Hematopoietic multipotent progenitor cell treated with erythropoietin and hydrocortisone succinate and interleukin-3 and kit ligand, for 4 days (in vitro differentiated cells): Measurements from ENCODE around the gene TST.
A peak's percentile ranks its signal among the peaks of the same experiment; 100 is the strongest.
"Not testable (repeated sequence)": the region's sequence is repeated elsewhere in the genome, so short reads cannot be mapped to it uniquely, and the experiment has no call there.

Experiments
- DNase-seq: peaks from one replicate; pipeline ENCODE4 v3.0.0-alpha.2; 2015

The TST gene

DNA sequence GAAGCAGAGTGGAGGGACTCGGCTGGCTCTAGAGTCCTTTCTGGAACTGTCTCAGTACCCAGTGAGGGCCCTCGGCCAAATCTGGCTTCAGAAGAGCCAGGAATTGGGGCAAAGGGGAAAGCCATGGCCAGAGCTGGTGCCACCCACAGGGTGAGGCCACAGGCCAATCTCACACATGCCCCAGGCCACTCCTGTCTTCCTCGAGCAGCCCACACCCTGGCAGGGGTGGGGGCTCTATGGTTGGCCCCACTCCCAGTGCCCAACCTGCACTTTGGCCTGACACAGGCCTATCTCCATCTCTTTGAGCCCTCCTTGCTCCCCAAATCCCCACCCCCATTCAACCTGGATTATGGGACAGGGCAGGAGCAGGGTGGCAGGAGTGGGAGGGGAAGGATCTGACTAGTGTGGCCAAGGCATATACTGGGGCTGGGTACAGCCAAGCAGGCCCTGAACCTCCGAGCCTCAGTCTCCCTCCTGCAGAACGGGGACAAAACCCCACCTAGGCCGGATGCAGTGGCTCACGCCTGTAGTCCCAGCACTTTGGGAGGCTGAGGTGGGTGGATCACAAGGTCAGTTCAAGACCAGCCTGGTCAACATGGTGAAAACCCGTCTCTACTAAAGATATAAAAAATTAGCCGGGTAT lies 6.9 kb downstream of the TST start:
- DNase-seq: no peak

DNA sequence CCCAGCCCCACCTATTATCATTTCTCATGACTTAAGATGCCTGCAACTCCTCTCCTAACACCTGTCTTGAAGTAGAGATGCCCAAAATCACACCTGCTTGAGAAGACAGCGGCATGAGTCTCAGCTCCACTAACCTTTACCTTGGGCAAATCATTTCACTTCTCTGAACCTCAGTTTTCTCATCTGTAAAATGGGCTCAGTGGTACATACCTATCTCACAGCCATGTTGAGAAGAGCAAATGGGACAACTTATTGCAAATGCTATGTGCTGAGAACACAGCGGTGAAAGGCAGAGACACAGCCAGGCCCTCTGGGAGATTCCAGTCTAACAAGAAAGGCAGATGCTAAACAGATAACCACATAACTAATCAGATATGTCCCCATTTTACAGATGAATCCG lies 7.8 kb downstream of the TST start:
- DNase-seq: no peak

DNA sequence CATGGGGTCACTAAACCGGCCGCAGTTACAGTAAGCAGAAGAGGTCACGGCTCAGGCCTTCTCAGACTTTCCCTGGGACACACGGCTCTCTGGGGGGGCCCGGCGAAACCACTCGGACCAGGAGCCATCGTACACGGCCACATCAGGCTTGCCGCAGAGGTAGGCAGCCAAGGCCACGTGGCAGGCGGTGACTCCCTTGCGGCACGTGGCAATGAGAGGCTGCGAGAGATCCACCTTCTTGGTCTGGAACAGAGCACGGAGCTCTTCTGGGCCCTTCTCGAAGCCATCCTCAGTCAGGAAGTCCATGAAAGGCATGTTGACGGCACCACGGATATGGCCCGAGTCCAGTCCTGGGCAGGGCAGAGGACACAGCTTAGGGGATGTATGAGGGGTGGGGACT lies 8.3 kb downstream of the TST start:
- DNase-seq: no peak

DNA sequence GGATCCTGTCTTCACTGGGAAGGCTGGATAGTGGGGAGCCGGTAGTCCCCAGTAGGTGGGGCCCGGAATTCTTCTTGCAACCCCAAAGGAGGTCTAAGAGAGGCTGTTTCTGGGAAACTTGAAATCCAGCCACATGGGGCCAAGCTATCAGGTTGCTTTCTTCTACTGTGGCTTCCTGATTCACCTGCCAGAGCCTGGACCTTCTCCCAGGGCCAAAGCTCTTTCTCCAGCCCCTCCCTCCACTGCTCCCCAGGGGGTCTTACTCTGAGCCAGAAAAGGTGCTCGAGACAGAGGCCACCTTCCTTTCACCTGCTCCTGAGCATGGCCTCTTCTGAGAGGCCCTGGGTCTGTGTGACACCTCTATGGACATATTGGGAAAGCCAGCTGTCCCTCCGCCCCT lies 9.1 kb downstream of the TST start:
- DNase-seq: no peak

DNA sequence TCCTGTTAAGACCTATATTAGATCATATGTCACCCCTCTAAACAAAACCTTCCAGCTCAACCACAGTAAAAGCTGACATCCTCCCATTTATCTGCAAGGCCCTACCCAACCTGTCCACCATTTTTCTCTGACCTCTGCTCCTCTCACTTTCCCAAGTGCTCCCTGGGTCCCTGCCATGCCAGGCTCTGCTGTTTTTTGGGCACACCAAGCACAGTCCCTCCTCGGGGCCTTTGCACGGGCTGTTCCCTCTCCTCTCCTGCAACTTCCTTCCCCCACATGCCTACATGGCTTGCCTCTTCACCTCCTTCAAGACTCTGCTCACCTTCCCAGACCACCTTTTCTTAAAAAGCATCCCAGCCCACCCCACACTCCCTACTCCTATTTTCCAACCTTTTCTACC lies 9.8 kb downstream of the TST start:
- DNase-seq: no peak

DNA sequence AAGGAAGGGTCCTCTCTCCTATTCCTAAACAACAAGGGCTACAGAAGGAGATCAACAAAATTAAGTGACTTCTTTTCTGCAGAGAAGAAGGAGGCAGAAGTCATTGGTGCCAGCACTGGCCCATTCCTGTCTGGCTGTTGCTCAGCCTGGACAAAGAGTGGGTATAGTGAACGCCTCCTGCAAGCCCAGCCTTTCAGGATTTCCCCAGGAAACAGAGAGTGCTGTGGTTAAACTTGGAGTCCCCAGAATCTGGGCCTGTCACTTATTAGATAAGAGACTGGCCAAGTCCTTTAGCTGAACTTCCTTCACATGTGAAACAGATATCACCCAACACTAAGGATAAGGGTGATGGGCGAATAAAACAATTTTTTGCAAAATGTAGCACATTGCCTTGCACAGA lies 10.9 kb downstream of the TST start:
- peak; percentile 89 for DNase-seq

DNA sequence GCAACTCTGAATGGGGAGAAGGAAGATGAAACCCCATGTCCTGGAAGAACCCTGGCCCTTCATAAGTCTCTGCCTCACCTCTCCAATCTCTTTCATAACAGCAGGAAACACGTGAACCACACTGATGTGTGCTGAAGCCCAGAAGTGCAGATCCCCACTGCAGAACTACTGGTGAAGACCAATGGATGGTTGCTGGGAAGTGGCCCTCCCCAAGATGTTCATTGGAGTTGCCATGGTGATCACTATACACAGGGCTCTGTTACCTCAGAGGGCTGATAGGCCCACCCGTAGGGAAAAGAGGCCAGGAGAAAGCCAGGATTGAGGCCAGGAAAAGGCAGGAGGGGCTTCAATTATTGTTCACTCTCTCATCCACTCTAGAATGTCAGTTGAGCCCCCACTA lies 11.6 kb downstream of the TST start:
- DNase-seq: peak; percentile 38

DNA sequence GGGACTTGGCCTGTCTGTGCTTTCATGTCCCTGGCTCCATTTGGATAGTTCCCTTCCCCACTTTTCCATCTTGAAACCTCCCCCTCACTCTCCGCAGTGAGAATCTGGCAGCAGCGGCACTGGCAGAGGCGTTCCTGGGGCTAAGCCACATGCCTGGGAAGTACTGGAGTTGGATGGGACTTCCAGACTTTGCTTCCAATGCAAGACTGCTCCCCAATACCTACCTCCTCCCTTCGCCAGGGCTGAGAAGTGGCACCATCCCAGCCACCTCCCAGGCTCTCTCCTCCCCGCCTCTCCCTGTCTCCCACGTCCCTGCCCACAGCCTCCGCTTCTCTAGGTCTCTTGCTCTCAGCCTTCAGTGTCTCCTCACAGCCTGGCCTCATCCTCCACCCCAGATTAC lies 16.6 kb downstream of the TST start:
- no peak for DNase-seq

DNA sequence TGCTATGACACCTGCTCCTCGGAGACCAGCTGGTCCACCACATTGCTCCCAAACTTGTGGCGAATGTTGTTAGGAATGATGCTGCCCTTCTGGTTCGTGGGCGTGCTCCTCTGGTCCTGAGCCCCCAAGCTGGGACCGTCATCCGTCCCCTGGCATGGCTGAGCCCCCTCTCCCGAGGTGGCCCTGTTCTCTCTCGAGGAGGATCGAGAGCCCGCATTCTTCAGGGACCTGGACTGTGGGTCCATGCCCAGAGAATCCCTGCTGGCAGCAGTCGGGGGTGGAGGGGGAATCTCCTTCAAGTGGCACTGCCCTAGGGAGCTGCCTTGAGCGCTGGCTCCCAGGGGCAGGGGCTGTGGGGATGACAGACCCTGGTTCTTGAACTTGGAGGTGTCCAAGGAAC lies 17.4 kb downstream of the TST start:
- DNase-seq: no peak

DNA sequence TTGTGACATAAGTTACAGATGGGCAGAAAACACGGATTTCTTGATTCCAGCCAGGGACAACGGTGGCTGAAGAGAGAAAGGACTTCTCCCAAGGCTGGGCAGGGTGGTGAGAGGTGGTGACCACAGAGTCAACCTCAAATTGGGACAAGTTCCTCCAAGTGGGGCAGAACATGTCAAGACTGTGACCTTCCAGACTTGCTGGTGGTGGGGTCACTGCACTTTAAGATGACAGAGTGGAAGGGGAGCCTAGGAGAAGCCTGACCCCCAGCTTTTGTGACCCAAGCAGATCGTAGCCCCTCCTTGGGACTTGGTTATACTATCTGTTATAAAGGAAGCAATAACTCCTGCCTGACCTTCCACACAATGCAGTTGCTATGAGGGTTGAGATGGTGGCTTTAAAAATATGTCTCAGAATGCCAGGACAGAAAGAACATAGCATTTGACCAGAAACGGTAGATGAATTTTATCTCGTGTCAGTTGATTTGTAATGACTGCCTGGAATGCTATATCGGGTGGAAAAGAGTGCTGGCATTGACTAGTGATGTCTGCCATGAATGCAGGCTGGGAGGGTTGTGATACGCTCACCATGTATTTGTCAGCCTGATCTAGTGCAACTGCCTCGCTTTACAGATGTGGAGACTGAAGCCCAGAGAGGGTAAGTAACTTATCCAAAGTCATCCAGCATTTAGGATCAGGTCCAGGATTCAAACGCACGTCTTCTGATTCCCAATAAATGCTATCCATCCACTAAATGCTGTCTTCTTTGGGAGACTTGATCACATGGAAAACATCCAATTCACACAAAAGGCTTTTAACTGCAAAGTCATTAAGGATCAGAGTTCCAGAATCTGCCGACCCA lies 18.3 kb downstream of the TST start:
- DNase-seq: no peak

DNA sequence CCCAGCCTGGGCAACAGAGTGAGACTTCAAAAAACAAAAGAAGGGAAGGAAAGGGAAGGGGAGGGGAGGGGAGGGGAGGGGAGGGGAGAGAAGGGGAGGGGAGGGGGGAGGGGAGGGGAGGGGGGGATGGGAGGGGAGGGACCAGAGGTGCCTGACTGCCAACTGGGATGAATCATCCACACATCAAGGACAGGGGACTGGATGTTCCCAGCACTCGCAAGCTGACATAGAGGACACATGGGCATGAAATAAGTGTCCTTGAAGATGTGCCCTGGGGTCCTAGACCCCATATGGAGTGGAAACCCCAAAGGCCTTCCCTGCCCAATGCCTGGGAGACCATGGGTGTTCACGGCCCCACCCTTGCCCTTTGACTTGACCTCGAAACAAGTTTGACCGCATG lies 19.8 kb downstream of the TST start:
- DNase-seq: no peak

DNA sequence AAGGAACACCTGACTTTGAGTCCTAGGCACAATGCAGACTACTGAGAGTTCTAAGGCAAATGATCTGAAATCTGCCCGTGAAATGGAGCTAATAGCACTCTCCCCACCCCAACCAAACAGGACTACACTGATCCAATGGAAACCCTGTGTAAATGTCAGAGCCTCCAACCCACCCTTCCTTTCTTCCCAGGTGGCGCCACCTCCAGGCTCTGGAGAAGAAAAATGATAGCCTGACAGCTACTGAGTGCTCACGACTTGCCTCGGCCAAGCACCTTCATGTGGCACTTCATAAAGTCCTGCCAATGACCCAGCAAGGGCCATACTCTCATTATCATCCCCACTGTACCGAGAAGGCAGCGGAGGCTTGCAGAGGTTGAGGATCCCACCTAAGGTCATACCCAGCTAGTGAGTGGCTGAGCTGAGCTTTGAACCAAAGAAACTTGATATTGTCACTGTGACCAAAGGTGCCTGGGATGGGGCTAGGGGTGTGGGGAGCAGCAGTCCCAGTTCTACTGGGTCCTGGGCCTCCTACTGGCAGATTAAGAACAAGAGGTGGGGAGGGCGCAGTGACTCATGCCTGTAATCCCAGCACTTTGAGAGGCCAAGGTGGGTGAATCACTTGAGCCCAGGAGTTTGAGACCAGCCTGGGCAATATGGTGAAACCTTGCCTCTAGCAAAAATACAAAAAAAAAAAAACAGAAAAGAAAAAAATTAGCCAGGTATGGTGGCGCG lies 20.5 kb downstream of the TST start:
- peak; percentile 67 for DNase-seq

DNA sequence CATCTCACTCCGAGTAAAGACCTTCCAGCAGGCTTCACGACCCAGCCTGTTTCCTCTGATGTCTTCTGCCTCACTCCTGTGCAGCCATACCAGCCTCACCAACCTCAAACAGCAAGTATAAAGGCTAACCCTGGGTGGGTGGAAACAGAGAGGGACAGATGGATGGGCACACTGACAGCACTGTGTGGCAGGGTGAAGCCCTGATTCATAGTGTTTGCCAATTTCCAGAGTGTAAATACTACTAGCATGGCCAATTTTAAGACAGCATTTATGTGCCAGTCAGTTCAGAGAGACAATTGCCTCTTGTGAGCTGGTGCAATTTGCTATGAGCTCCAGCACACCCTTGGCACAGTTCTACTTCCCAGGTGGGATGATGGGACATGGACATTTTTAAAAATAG lies 21.5 kb downstream of the TST start:
- DNase-seq: no peak

DNA sequence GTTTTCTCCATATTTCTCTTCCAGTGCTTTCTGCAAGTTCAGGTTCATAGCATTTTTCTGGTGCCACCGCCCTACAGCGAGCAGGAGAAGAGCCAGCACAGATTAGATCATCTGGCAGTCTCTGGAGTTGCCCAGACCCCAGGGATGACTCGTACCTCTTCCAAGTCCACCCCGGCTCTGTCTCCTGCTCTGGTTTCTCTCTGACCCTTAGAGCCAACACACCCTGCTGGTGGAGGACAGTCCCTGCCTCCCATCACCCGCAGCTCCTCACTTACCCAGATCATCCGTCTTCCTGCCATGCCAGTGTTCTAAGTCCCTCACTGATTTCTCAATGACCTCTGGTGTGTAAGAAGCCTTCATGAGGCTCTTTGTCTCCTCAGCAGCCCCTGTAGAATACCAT lies 28.0 kb downstream of the TST start:
- peak; percentile 64 for DNase-seq

DNA sequence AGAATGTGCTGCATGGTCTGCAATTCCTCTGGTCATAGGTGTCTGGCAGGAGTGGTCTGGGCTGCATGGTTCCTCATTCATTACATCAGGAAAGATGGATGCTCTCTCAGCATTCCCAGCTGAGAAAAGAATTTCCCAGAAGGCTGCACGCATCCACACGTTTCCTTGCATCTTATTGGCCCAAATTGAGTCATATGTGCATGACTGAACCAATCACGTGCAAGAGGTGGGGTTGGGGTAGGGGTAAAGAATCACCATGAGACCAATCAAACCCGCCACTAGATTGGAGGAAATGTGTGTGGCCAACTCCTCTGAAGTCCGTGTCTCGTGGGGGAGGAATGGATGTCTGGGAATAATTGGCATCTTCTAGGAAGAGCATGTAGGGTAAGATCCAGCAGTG lies 28.8 kb downstream of the TST start:
- DNase-seq: no peak

DNA sequence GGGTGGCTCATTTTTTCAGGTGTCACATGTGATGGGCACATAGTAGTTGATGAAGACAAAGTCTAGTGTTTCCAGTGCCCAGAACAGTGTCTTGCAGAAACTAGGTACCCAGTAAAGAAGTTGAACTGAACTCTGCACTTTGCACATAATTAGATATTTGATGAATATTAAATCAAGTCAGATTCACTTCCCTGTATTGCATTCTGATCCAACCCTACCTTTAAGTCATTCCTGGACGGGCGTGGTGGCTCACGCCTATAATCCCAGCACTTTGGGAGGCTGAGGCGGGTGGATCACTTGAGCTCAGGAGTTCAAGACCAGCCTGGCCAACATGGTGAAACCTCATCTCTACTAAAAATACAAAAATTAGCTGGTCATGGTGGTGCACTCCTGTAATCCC lies 30.2 kb downstream of the TST start:
- not testable (repeated sequence) for DNase-seq

DNA sequence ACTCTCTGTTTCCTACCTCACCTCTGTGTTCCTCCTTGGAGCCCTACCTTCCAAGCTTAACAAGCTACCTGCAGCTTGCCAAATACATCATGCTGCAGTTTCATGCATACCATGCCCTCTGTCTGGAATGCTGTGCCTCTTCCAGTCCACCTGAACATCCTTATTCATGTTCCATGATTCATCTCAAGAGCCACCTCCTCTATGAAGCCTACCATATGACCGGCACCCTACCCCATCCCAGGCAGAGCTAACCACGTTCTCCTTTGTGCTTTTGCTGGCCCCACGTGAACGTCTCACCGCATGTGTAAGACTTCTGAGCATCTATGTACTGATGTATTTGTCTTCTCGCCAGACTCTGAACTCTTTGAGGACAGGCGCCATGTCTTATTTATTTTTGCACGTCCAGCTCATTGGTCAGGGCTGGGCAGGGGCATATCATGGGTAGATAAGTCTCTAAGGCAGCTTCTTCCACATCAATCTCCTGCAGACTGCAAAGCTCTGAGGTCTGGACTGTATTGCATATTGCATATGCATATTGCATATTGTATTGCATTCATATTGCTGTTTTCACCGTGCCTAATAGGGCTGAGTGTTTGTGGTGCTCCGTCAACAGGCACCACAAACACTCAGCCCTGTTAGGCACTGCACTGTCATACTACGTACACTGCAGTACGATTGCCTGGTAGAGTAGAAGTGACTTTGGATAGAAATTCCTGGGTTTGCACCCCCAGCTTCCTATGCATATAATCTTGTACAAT lies 31.0 kb downstream of the TST start:
- no peak for DNase-seq

DNA sequence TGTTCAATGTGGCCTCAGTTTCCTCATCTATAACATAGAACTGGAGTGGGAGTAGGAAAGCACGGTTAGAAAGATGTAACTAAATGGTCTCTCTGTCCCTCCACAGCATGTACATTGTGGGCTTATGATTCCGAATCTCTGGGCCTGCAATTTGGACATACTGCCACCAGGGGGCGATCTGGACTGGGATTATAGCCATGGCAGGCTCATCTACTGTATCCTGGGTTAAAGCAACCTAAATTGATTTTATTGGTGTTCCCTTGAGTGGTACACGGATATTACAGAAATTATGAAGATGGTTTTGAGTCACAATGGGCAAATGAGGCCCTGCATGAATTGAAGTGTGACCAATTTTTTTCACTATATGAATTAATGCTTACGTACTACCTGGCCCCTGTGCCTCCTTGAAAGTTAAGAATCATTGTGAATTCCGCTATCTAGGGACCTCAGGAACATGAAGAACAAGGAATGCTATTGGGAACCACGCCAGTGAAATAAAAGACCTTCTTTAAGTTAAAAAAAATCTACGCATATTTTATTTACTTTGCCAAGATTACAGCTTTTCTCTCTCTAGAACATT lies 32.9 kb downstream of the TST start:
- DNase-seq: peak; percentile 66

DNA sequence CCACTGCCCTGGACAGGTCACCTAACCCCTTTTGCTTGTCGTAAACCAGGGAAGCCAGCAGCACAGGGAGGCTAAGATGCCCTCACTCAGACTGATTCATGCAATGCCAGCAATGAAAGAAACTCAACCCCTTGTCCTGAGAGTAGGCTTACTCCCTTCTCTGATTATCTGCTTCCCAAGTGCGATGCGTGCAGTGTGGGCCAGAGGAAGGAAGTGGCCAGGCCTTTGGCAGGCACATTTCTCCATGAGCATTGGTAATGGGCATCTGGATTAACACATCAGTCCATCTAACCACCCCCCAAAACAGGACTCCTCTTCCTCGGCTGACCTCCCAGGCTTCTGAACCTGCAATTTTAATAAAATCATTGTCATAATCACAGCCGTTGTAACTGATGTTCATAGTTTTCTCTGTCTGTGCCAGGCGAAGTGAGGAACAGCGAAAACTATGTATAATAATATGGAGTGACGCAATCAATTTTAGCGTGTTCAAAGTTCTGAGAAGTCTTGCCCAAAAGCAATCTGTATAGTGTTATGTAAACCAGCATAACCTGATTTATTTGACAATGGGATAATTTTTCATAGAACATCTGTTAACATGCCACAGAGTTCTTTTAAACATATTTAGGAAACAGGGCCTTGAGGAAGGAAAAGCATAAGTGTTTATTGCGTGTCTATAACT lies 33.9 kb downstream of the TST start:
- DNase-seq: peak; percentile 54

DNA sequence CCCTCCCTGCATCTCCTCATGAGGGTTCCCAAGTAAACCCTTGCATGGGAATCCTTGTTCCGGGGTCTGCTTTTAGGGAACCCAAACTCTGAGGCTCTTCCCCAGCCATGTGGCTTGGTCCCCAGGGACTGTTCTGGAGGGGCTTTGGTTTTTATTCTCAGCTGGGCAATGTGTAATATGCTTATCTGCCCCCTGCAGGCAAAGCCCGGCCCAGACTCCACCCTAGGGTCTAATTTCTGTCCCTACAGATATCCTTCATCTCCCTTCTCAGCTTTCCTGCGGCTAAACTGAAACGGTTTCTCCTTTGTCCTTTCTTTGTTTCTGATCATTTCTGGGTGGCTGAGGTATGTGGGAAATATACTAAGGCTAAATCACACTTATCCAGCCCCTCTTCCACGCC lies 37.1 kb downstream of the TST start:
- DNase-seq: peak; percentile 97

DNA sequence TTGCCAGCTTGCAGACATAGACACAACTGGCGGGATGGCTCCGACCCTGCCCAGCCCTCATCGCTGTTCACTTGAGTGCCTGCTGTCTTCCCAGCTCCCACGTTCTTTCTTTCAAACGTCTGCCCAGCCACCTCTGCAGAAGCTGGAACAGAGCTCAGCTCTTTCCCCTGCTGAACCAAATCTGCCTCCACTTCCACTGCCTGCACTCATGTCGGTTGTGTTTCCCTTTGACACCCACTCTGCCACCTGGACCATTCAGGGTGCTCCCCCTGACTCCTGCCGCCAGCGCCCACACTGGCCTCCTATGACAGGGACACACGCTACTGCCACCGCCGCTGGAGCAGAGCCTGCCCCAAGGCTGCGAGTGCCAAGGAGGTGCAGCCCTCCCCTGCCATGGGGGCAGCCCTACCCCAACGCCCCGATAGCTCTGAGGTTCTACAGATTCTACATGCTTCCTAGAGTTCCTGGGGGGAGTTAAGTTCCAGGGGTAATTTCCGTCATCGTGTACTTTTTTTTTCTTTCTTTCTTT lies 37.9 kb downstream of the TST start:
- DNase-seq: no peak
